Measurements from ENCODE around the gene C20orf141.

- TF ChIP-seq EZH2 (IDR thresholded peaks at IDR 0.05; ENCODE audit: borderline replicate concordance, low read depth, low read length, poor library complexity, severe bottlenecking) (no peak), CTCF (conservative IDR thresholded peaks at IDR 0.05; ENCODE audit: low read depth, low read length) (no peak)
These were observed 7.3 kb downstream of the C20orf141 start for GRCh38 chr20:2822073-2822472.

All from A673 (cell line).